Osteoblast (primary cell): ENCODE measurements around the gene CD164. TPM values are rescaled to one million over a fixed set of nuclear protein-coding genes. Genes with fewer than 3 reads are reported as not detected.

Source experiments
- DNase-seq: peaks from one replicate; pipeline ENCODE4 v3.0.0; 2011; ENCODE audit warnings: low spot score, mixed read lengths; ENCODE audit not compliant: insufficient read length; ENCODE audit errors: missing footprints
- H2AFZ ChIP-seq: 2 replicates; pipeline ENCODE4 v1.6.0; 2011; ENCODE audit warnings: mild to moderate bottlenecking, low read length
- H3K27ac ChIP-seq: 2 replicates; pipeline ENCODE4 v1.5.1; 2011; ENCODE audit warnings: mild to moderate bottlenecking, low read depth, low read length, moderate library complexity
- H3K27me3 ChIP-seq: 2 replicates; pipeline ENCODE4 v1.6.0; 2012; ENCODE audit warnings: mild to moderate bottlenecking, control low read depth, inconsistent platforms, low read length, moderate library complexity; ENCODE audit not compliant: insufficient read depth
- H3K36me3 ChIP-seq: 2 replicates; pipeline ENCODE4 v1.5.1; 2011; ENCODE audit warnings: mild to moderate bottlenecking, low read length, control low read depth, moderate library complexity; ENCODE audit not compliant: insufficient read depth
- H3K4me1 ChIP-seq: 2 replicates; pipeline ENCODE4 v1.5.1; 2011; ENCODE audit warnings: mild to moderate bottlenecking, low read length, control low read depth, moderate library complexity; ENCODE audit not compliant: insufficient read depth
- H3K4me2 ChIP-seq: 2 replicates; pipeline ENCODE4 v1.6.0; 2011; ENCODE audit warnings: mild to moderate bottlenecking, low read length; ENCODE audit not compliant: insufficient read depth
- H3K4me3 ChIP-seq: fragments of 200-600 bp; sonication (generic); 3 replicates; pipeline ENCODE4 v1.5.1; 2012; ENCODE audit warnings: mild to moderate bottlenecking, low read length, inconsistent platforms; ENCODE audit not compliant: insufficient read depth
- H3K79me2 ChIP-seq: 2 replicates; pipeline ENCODE4 v1.6.0; 2012; ENCODE audit warnings: mild to moderate bottlenecking, low read length, control low read depth, inconsistent platforms; ENCODE audit not compliant: insufficient read depth
- H3K9me3 ChIP-seq: 2 replicates; pipeline ENCODE4 v1.5.1; 2011; ENCODE audit warnings: low read depth, low read length, control low read depth
- H4K20me1 ChIP-seq: 2 replicates; pipeline ENCODE4 v1.6.0; 2012; ENCODE audit warnings: mild to moderate bottlenecking, low read length, control low read depth; ENCODE audit not compliant: insufficient read depth
- CTCF ChIP-seq: IDR thresholded peaks from 2 replicates; pipeline ENCODE4 v1.5.1; 2011; ENCODE audit warnings: mild to moderate bottlenecking, low read depth, low read length, moderate library complexity; ENCODE audit errors: extremely low read depth
- total RNA-seq: library from RNA; depleted of rRNA; stranded (reverse); fragments of >200 nt; gene quantifications from 2 replicates; pipeline ENCODE4 v1.2.3, GENCODE V29; 2012

Gene CD164
- total RNA-seq, 1 donor, result 211 TPM

GRCh38 chr6:109363753-109364152, 18.5 kb downstream of the CD164 start:
- Histone ChIP-seq H3K4me3 (no peak overlapping the region), H3K27ac (no peak overlapping the region), H3K79me2 (peaks cover 51% of the 10 kb centered on the region), H3K4me1 (no peaks in the 10 kb centered on the region), H3K27me3 (no peaks in the 10 kb centered on the region), H3K4me2 (no peak overlapping the region), H3K9me3 (no peaks in the 10 kb centered on the region), H4K20me1 (peaks cover 21% of the 10 kb centered on the region), H2AFZ (no peak overlapping the region), H3K36me3 (peaks cover 62% of the 10 kb centered on the region)
- no peak for TF ChIP-seq CTCF
- no peak for DNase-seq

GRCh38 chr6:109362102-109362884, 20.0 kb downstream of the CD164 start:
- Histone ChIP-seq H3K4me1 (no peaks in the 10 kb centered on the region), H3K9me3 (no peaks in the 10 kb centered on the region), H3K4me2 (no peak overlapping the region), H3K79me2 (peaks cover 44% of the 10 kb centered on the region), H4K20me1 (peaks cover 21% of the 10 kb centered on the region), H3K27ac (no peak overlapping the region), H3K4me3 (no peak overlapping the region), H2AFZ (no peak overlapping the region), H3K36me3 (peaks cover 56% of the 10 kb centered on the region), H3K27me3 (no peaks in the 10 kb centered on the region)
- TF ChIP-seq CTCF, result no peak
- no peak for DNase-seq

GRCh38 chr6:109360791-109361190, 21.5 kb downstream of the CD164 start:
- H3K27ac ChIP-seq, result no peak overlapping the region
- H3K4me3 ChIP-seq, result no peak overlapping the region
- peaks cover 17% of the 10 kb centered on the region for H4K20me1 ChIP-seq
- H3K4me2 ChIP-seq, result no peak overlapping the region
- DNase-seq, result no peak
- no peaks in the 10 kb centered on the region for H3K27me3 ChIP-seq
- no peak for TF ChIP-seq CTCF
- H3K9me3 ChIP-seq, result no peaks in the 10 kb centered on the region
- H2AFZ ChIP-seq, result no peak overlapping the region
- H3K36me3 ChIP-seq, result peaks cover 57% of the 10 kb centered on the region
- peaks cover 31% of the 10 kb centered on the region for H3K79me2 ChIP-seq
- H3K4me1 ChIP-seq, result no peaks in the 10 kb centered on the region

GRCh38 chr6:109360281-109360680, 22.0 kb downstream of the CD164 start:
- TF ChIP-seq CTCF, result no peak
- H3K9me3 ChIP-seq, result no peaks in the 10 kb centered on the region
- H3K4me3 ChIP-seq, result no peak overlapping the region
- no peak overlapping the region for H3K4me2 ChIP-seq
- H3K4me1 ChIP-seq, result no peaks in the 10 kb centered on the region
- H2AFZ ChIP-seq, result no peak overlapping the region
- peaks cover 29% of the 10 kb centered on the region for H3K79me2 ChIP-seq
- H3K27ac ChIP-seq, result no peak overlapping the region
- H4K20me1 ChIP-seq, result peaks cover 16% of the 10 kb centered on the region
- no peak for DNase-seq
- H3K27me3 ChIP-seq, result no peaks in the 10 kb centered on the region
- peaks cover 59% of the 10 kb centered on the region for H3K36me3 ChIP-seq
